ENCODE data around the gene CDC42SE1.

CDC42SE1 gene

GRCh38 chr1:151008244-151009205, 50.9 kb downstream of the CDC42SE1 start, which contains the start of gene PRUNE1:
Gene PRUNE1, plus strand, starts transcription at chr1:151008449. Its CDS starts 184 bp downstream, at chr1:151008633.
- DNase-seq, result peak; percentile 95

GRCh38 chr1:151007853-151008243, 51.6 kb downstream of the CDC42SE1 start:
- no peak for DNase-seq

GRCh38 chr1:151006327-151007052, 52.9 kb downstream of the CDC42SE1 start, which contains the start of gene MINDY1:
Gene MINDY1, minus strand, starts transcription at chr1:151006902. Its CDS starts 4,285 bp downstream, at chr1:151002617.
- DNase-seq, result peak; percentile 83

- no peak for DNase-seq
These were observed 53.6 kb downstream of the CDC42SE1 start for GRCh38 chr1:151005729-151006319.

- no peak for DNase-seq
These were observed 56.2 kb downstream of the CDC42SE1 start for GRCh38 chr1:151003180-151003579.

- no peak for DNase-seq
These were observed 56.8 kb downstream of the CDC42SE1 start for GRCh38 chr1:151002611-151003010.

GRCh38 chr1:151002051-151002450, 57.4 kb downstream of the CDC42SE1 start:
- DNase-seq, result no peak

- no peak for DNase-seq
These were observed 57.8 kb downstream of the CDC42SE1 start for GRCh38 chr1:151001602-151002001.

All from fibroblast of skin of scalp (primary cell).